Gastroesophageal sphincter (tissue), 3 donors: ENCODE data around the gene FGF10.

Source experiments
- CTCF ChIP-seq, 4 experiments: fragments of 200-600 bp in 2 of 4; fragments of 450-650 bp in 2 of 4; sonication (generic) in 1 of 4; IDR thresholded peaks; one replicate each; pipeline ENCODE4 v1.5.1; 2017 to 2019; ENCODE audit warnings: antibody characterized with exemption in 4 of 4, mild to moderate bottlenecking in 2 of 4, moderate library complexity in 2 of 4
- POLR2A ChIP-seq, 2 donors: fragments of 450-650 bp; IDR thresholded peaks; one replicate each; pipeline ENCODE4 v1.6.1; 2017; ENCODE audit warnings: antibody characterized with exemption in 2 of 2, mild to moderate bottlenecking in 2 of 2, moderate library complexity in 1 of 2
- POLR2AphosphoS5 ChIP-seq: sonication (generic); formaldehyde crosslinking; IDR thresholded peaks from one replicate; pipeline ENCODE4 v1.6.1; 2017; ENCODE audit warnings: antibody characterized with exemption

GRCh38 chr5:44426944-44427343, 37.7 kb upstream of the FGF10 start:
- TF ChIP-seq CTCF (IDR thresholded peaks at IDR 0.05) (no peak), POLR2A (IDR thresholded peaks at IDR 0.05) (no peak), POLR2AphosphoS5 (no peak)
